ENCODE data around the gene SLFN12. TPM values are rescaled to one million over a fixed set of nuclear protein-coding genes. Genes with fewer than 3 reads are reported as not detected.
"Not testable (repeated sequence)": the region's sequence is repeated elsewhere in the genome, so short reads cannot be mapped to it uniquely, and the experiment has no call there.

Gene SLFN12
- total RNA-seq, 1 experiment from 2014 or later, result 12.7 TPM

- TF ChIP-seq ARID4B (CRISPR knock-in tag; IDR thresholded peaks at IDR 0.05; ENCODE audit: borderline replicate concordance), result no peak
- no peak for TF ChIP-seq ZBTB21 (CRISPR knock-in tag; IDR thresholded peaks at IDR 0.05; ENCODE audit: borderline replicate concordance)
- no peak for TF ChIP-seq MYBL2 (CRISPR knock-in tag; IDR thresholded peaks at IDR 0.05)
These were observed 8.5 kb downstream of the SLFN12 start (continued) for GRCh38 chr17:35423761-35424160.

GRCh38 chr17:35421069-35421468 lies 11.2 kb downstream of the SLFN12 start:
- H3K27ac Mint-ChIP-seq; CTCF ChIA-PET; DNase-seq (ENCODE audit: low spot score); POLR2A ChIA-PET; H3K4me3 Mint-ChIP-seq; H3K4me1 Mint-ChIP-seq; ATAC-seq; H3K27me3 Mint-ChIP-seq (ENCODE audit: low read depth); H3K9me3 Mint-ChIP-seq: not testable (repeated sequence)
- peaks cover 15% of the 10 kb centered on the region for H3K36me3 Mint-ChIP-seq

GRCh38 chr17:35416659-35417058 lies 15.6 kb downstream of the SLFN12 start:
- H3K9me3 Mint-ChIP-seq, result peaks cover 18% of the 10 kb centered on the region
- POLR2A ChIA-PET, result no interaction called here
- no peaks in the 10 kb centered on the region; the same call in 1 of the 2 replicates for H3K27me3 Mint-ChIP-seq (ENCODE audit: low read depth)
- ATAC-seq, result no peak
- peaks cover 16% of the 10 kb centered on the region for H3K36me3 Mint-ChIP-seq
- H3K27ac Mint-ChIP-seq, result no peak overlapping the region
- CTCF ChIA-PET, result no interaction called here
- DNase-seq (ENCODE audit: low spot score), result no peak
- TF ChIP-seq ZNF121 (CRISPR knock-in tag; IDR thresholded peaks at IDR 0.05) (no peak), NR2C2 (CRISPR knock-in tag; IDR thresholded peaks at IDR 0.05) (no peak), PRDM15 (CRISPR knock-in tag; IDR thresholded peaks at IDR 0.05) (no peak), ZNF532 (CRISPR knock-in tag; IDR thresholded peaks at IDR 0.05; ENCODE audit: borderline replicate concordance) (no peak), OVOL2 (CRISPR knock-in tag; IDR thresholded peaks at IDR 0.05; ENCODE audit: borderline replicate concordance) (no peak), ZNF425 (CRISPR knock-in tag; conservative IDR thresholded peaks at IDR 0.05) (no peak), FOXJ3 (CRISPR knock-in tag; IDR thresholded peaks at IDR 0.05; ENCODE audit: borderline replicate concordance) (no peak), ESRRA (CRISPR knock-in tag; IDR thresholded peaks at IDR 0.05; ENCODE audit: borderline replicate concordance) (no peak), KAT7 (CRISPR knock-in tag; IDR thresholded peaks at IDR 0.05; ENCODE audit: borderline replicate concordance) (no peak), JAZF1 (CRISPR knock-in tag; IDR thresholded peaks at IDR 0.05) (no peak), NFATC4 (CRISPR knock-in tag; IDR thresholded peaks at IDR 0.05) (no peak), ZNF138 (CRISPR knock-in tag; conservative IDR thresholded peaks at IDR 0.05) (no peak), TEAD4 (CRISPR knock-in tag; IDR thresholded peaks at IDR 0.05) (no peak)
- H3K4me1 Mint-ChIP-seq, result no peaks in the 10 kb centered on the region
- H3K4me3 Mint-ChIP-seq, result no peak overlapping the region

GRCh38 chr17:35414707-35415106 lies 17.6 kb downstream of the SLFN12 start:
- H3K4me1 Mint-ChIP-seq; H3K4me3 Mint-ChIP-seq; H3K27ac Mint-ChIP-seq; CTCF ChIA-PET; ATAC-seq; H3K27me3 Mint-ChIP-seq (ENCODE audit: low read depth); POLR2A ChIA-PET; DNase-seq (ENCODE audit: low spot score): not testable (repeated sequence)
- peaks cover 23% of the 10 kb centered on the region for H3K36me3 Mint-ChIP-seq
- peaks cover 18% of the 10 kb centered on the region for H3K9me3 Mint-ChIP-seq
